Measurements from ENCODE around the gene TCAP.

The TCAP gene

DNA sequence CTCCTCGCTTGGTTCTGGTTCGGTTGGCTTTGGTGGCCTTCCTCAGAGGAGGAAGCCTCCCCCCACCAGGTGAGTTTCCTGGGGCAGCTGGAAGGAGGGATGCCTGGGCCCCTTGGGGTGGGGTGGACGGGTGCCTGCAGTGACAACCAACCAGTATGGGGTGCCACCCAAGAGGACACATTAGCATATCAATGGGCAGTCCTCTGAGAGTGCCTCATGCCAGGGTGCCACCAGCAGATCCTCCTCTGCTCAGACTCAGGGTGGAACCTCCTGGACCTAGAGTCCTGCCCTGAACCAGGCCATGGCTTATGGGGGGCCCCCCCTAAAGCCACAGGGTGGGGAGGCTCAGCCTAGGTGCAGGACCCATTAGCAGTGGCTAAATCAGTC, 35.7 kb upstream of the TCAP start:
- no peak for DNase-seq

DNA sequence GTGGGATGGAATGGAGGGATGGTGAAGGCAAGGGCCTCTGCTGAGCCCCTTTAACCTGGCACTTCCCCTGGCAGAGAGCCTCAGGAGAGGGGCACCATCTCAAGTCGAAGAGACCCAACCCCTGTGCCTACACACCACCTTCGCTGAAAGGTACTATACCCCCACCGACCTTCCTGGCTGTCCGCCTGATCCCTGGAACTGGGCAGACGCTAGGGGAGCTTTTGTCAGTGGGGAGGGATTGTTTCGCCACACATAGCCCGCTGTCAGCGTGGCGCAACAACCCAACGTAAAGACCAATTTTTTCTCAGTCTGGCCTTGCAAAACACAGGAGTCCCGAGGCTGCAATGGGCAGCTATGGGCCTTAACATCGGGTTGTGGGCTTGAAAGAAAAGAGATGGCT, 35.3 kb upstream of the TCAP start:
- DNase-seq = no peak

DNA sequence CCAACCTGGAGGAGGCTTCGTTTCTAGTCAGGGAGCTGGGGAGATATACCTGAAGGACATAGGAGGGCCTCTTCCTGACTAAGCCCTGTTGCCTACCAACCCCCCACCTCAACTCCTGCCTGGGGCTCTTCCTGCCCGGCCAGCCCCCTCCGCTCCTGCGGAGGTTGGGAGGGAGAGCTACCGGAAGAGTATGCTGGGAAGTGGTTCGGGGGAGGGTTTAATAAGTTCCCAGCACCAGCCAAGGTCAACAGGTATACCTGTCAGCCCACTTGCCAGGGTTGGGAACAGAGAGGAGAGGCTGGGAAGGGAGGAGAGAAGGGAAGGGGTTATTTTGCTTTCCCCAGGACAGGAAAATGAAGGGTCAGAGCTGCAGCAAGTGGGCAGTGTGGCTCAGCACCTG, 33.7 kb upstream of the TCAP start:
- DNase-seq = no peak

DNA sequence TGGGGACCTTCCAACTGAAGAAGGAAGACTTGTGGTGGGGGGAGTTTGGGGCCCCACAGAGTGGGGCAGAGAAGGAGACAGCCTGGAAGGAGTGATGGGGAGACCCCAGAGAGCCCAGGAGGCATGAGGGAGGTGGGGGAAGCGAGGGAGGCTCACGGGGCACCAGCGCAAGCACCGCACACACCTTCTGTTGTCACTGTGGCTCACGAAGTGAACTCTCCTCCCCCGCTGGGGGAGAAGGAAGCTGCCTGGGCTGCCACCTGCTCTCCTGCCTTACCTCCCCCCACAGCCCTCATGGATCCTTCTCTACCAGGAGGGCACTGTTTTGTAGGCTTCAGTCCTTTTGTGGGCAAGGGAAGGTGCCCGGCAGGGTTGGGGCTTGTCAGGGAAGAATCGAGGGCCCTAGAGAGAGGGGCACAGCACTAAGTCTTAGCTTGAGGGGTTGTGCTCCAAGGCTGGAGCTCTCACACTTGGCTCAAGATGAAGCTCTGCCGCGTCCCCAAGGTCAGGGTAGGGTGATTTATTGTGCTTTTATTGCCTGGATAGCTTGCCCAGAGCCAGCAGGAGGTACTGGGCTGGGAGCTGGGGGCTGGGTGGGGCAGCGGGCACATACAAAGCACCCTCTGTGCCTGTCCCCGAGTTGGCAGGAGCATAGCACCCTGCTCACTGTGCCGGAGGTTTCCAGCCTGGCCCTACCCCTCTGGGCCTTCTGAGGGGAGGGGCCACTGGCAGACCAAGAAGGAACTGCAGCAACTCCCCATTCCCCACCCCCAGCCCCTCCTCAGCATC, 32.8 kb upstream of the TCAP start:
- DNase-seq = peak; percentile 58

DNA sequence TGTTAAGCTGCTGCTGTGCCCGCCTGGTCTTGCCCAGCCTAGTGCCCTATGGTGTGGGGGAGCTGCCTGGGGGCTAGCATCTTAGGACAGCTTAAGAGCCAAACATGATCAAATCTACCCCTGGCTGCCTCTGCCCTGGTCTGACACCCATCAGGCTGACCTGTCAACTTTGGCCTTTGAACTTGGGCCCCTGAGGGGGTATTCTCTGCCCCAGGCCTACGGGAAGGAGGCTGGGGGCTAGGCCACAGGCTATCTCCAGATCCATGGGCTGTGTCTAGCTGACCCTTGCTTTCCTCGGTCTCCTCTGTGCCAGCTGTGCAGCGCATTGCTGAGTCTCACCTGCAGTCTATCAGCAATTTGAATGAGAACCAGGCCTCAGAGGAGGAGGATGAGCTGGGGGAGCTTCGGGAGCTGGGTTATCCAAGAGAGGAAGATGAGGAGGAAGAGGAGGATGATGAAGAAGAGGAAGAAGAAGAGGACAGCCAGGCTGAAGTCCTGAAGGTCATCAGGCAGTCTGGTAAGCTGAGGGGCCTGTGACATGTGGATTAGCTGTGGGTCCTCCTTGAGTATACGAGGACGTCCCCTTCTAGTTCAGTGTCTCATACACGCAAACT, 31.5 kb upstream of the TCAP start:
- no peak for DNase-seq

DNA sequence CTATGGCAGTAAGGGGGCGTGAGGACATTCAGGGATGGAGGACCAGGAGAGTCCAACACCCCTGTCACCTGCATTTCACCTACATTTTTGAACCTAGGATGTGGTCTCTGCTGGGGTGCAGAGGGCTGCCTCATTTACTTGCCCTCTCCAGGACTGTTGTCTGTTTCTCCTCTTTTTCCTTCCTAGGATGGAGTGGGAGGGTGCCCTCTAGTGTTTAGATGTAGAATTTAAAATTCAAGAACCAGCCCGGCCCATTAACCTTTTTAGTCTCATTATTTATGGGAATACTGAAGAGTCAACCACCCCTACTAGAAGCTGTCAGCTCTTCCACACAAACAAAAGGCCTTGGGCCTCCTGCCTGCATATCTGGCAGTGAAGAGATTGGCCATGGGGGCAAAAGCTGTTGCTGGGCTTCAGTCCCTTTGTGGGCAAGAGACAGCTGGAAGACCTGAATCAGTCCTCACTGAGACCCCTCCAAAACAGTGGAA, 30.7 kb upstream of the TCAP start:
- peak; percentile 50 for DNase-seq

DNA sequence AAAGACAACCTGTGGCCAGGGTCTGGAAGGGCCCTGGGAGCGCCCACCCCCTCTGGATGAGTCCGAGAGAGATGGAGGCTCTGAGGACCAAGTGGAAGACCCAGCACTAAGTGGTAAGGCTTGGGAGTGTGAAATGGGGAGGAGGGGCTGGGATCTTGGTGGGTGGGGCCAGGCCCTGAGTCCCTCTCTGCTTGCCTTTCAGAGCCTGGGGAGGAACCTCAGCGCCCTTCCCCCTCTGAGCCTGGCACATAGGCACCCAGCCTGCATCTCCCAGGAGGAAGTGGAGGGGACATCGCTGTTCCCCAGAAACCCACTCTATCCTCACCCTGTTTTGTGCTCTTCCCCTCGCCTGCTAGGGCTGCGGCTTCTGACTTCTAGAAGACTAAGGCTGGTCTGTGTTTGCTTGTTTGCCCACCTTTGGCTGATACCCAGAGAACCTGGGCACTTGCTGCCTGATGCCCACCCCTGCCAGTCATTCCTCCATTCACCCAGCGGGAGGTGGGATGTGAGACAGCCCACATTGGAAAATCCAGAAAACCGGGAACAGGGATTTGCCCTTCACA, 29.5 kb upstream of the TCAP start:
- no peak for DNase-seq

DNA sequence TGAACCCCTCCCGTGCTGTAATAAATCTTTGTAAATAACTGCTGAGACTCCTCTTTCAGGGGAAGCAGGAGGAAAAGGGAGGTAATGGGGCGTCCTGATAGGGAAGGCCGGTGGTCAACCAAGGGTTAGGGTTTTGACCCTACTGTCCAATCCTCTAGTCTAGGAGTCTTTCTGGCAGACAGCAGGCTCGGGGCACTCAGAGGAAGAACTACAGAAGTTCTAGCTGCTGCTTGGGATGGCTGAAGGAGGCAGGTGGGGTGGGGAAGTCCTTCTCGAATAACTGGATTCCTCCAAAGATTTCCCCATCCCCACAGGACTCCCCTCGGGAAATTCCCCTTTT, 28.6 kb upstream of the TCAP start:
- no peak for DNase-seq

DNA sequence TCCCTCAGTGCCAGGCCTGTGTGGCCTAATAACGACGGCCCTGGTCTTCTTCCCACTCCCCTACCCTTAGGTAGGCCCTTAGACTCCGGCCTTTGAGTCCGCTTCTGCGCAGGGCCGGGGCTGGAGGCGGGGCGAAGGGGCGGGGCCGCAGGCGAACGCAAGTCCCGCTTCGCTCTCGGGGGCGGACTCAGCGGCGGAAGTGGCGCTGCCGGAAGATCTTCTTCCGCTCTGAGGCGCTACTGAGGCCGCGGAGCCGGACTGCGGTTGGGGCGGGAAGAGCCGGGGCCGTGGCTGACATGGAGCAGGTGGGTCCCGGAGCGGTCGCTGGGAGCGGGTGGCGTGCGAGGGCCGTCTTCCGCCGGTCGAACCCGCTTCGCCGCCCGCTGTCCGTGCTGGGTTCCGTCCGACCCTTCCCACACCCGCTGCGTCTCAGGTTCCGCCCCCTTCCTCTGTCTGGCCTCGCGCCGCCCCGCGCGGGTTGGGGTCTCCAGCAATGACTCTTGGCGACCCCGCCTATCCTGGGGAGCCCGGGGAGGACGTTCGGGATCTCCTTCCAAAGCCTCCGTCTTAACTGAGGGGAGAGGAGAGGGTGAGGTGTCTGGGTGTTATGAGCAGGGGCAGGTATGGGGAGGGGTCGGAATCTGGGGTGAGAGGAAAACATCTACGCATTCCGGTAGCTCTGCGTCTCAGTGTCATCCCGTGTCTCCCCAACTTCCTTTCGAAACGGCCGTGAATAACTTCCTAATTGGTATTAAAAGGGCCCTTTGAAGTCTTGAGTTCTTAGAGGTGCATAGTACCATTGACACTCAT, 28.0 kb upstream of the TCAP start, which contains the start of gene STARD3:
Gene STARD3, plus strand, starts transcription at position 218 of the 810 bp plus-strand sequence. CDS start 16,388 bp downstream, outside the sequence.
- peak; percentile 78 for DNase-seq

DNA sequence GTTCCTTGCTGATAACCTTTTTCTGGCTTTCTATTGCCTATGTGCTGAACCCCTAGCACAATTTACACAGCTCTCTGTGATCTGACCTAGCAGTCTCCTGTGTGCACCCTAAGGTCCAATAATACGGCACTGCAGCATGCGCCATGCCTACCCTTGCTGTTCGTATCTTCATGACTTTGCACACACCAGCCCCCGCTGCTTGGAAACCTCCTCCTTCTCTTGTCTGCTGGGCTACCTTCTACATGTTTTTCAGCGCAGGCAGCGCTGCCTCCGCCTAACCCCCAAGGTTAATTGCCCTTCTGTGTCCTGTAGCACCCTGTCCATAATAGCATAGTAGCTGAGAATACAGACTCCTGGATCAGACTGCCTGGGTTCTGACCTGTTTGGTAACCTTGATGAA, 26.8 kb upstream of the TCAP start:
- DNase-seq = no peak

DNA sequence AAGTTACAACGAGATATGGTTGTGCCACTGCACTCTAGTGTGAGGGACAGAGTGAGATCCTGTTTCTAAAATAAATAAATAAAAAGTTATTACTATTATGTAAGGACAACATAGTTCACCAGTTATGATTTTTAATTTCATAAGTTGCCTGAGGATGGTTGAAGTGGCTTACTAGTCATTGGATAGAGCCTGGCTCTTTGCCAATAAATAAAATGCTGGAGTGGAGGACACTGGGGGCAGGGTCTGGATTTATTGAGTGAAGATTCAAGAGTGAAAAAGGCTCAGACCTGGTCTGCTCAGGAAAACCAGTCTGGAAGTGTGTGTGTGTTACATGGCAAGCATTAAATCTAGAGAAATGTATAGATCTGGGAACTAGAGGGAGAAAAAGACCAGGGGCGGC, 26.1 kb upstream of the TCAP start:
- DNase-seq = no peak

DNA sequence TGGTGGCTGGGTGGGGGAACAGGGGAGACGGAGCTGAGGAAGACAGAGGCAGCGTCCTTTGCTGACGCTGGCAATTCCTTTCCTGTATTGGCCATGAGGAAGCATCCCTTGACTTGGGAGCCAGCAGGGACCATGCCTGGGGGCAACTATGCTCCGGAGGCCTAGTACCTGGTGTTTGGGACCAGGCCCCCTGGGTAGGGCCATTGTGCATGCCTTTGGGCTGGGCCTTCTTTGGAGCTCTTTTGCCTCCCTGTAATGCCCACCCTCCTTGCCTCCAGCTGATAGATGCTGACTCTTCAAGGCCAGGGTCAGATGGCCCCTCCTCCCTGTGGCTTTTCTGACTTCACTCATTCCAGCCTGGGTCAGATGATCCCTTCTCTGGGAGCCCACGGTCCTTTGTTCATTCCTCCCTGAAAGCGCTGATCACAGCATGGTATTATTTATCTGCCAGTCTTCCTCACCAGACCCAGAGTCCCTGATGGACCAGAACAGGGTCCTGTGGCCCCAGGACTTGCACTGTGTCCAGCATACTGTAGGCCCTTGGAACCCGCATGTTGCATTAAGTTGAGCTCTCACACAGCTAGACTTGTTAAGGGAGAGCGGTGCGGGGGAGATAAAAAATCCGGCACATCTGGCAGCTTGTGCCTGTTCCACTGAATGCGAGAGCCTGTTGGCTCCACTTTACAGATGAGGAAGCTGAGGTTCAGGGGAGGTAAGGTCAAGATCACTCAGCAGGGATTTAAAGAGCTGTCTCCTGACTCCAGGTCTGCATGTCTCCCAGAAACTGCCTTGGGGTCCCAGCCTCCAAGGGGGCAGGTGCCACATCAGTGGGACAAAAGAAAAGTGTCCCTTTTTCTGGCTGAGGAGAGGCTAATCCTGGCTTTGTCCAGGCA, 25.3 kb upstream of the TCAP start:
- no peak for DNase-seq

DNA sequence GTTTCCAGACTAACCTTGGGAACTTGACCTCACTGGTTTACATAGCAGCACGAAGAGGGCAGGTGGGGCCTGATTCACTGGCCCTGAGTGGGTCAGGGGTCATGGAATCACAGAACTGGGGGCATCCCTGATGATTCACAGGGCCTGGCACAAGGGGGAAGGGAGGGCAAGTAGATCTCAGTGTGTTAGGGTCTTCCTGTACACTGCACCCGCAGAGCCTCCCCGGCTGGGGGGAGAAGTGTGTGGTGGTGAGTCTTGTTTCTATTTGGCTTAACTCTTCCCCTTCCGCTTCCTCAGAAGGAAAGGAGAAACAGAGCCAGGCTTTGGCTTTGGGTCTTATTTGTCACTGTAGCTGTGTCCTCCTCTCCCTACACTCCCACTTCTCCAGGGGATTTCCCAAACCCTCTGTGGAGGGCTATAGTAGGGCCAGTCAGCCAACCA, 24.5 kb upstream of the TCAP start:
- no peak for DNase-seq

DNA sequence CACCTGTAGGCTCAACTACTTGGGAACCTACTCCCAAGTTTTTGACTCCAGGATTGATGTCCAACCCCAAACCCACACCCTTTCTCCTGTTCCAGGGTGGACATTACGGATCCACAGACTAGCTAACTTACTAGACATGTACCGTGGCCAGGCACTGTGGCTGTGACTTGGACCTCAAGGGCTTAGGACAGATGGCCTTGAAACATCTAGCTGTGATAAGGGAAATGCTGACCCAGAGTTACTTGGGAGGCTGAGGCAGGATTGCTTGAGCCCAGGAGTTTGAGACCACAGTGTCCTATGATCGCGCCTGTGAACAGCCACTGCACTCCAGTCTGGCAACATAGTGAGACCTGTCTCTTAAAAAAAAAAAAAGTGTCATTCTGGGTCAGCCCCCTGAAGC, 24.1 kb upstream of the TCAP start:
- DNase-seq = no peak

DNA sequence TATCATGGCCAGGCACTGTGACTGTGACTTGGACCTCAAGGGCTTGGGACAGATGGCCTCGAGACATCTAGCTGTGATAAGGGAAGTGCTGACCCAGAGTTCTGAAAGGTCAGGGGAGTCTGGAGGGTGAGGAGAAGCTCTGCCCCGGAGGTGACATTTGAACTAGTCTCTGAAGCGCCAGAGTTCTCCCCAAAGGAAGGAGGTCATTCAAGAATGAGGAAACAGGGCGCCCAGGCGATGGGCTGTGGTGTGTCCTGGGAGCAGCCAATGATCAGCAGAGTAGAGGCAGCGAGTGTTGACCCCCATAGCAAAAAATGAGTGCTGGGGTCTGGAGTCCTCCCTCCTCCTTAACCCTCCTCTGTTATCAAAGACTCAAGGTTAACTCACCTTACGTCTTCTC, 23.3 kb upstream of the TCAP start:
- DNase-seq = no peak

DNA sequence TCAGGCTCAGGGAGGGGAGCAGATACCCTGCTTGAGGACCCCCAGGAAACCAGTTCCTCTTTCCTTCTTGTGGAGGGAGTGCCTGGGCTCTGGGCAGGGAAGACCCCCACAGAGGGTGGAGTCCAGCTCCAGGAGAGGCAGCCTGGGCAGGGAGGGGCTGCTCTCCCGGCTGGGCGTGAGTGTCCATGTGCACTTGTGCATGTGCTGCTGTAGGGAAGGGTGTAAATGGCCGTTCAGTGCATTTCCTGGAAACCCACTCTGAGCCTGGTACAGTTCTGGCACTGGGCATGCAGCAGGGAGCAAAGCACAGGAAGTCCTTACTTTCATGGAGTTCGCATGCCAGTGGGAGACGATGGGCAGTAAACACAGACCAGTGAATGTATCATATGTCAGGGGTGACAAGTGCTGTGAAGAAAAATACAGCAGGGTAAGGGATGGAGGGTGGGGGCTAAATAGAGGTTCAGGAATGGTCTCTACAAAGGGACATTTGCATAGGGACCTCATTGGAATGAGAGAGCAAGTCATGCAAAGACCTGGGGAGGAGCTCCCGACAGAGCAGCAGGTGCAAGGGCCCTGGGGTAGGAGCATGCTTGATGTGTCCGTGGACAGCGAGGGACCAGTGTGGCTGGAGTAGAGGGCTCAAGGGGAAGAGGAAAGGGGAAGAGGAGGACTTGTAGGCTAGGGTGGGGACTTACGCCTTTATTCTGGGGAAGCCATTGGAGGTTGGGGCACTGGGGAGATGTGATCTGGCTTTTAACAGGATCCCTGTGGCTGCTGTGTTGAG, 22.7 kb upstream of the TCAP start:
- no peak for DNase-seq

DNA sequence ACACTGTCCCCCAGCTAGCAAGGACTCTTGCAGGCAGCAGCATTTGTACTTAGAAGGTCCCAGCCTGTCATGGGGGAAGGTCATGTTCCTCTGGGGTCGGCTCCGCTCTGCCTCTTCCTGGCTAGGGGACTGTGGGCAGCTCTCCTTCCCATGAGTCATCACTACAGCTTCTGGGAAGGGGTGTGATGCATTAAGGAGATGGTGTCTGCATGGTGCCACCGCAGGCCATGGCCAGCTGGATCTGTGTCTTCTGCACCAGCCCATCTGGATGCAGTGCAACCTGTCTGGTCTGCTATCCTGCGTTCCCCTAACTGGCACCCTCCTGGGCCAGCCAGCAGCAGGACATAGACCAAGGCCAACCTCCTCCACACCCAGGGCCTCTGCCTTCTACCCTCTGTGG, 21.9 kb upstream of the TCAP start:
- no peak for DNase-seq

DNA sequence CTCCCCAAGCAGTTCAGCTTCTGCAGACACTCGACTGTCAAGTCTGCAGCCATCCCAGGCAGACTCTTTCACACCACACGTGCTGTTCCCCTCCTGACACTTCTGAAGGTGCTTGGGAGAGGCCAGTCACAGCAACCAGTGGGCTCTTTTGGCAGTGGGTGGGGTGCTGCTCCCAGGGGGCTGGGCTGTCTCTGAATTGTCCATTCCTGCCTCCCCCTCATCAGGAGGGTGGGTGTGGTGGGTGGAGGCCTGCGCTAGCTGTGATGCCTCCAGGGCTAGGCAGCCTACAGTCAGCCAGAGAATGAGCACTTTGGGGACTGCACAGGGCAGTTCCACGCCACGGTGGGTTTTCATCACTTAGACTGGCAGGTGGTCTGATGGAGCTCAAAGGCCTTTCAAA, 17.9 kb upstream of the TCAP start:
- DNase-seq = no peak

DNA sequence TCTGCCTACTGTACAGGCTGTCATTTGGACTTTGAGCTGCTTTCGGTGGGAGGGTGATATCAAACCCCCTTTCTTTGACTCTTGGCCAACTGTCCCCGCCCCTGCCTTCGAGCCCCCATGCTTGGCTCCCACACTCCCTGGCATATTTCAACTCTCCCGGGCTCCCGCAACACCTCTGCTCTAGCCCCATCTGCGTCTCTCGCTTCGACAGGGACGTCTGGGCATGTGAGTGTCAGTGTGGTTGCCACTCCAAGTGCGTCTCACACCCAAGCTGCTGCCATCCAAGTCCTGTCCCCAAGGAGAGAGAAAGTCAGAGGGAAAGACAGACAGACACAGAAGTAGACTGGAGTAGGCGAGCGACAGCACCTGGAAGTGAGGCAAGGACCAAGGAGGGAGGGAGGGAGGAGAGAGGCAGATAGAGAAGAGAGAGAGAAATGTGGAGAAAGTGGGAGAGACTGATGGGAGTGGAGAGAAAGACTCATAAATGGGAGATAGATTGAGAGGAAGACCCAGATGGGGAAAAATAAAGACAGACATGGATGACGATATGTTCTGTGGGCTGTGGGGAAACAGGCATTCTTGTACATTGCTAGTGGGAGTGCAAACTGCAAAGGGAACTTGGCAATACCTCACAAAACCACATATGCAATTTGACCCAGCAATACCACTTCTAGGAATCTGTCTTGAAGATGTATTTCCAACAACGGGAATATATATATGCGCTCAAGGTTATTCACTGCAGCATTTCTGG, 16.4 kb upstream of the TCAP start:
- DNase-seq = no peak

DNA sequence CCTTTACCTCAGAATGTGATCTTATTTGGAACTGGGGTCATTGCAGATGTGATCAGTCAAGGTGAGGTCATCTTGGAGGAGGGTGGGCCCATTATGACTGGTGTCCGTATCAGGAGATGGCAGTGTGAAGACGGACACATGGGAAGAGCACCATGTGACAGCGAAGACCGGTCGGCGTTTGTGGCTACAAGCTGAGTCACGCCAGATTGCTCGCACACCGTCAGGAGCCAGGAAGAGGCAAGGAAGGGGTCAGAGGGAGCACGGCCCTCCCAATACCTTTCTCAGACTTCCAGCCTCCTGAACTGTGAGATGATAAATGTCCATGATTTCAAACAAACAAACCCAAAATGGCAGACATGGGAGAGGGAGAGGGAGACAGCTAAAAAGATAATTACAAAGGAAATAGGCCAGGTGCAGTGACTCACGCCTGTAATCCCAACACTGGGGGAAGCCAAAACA, 15.0 kb upstream of the TCAP start:
- DNase-seq = no peak
